ENCODE data around the gene USH1C. TPM values are rescaled to one million over a fixed set of nuclear protein-coding genes. Genes with fewer than 3 reads are reported as not detected.

The USH1C gene
- total and polyA plus RNA-seq, 2 of the 13 experiments (the other 11 are each of a cell fraction or from before 2014, with no cell fraction given): not detected

DNA sequence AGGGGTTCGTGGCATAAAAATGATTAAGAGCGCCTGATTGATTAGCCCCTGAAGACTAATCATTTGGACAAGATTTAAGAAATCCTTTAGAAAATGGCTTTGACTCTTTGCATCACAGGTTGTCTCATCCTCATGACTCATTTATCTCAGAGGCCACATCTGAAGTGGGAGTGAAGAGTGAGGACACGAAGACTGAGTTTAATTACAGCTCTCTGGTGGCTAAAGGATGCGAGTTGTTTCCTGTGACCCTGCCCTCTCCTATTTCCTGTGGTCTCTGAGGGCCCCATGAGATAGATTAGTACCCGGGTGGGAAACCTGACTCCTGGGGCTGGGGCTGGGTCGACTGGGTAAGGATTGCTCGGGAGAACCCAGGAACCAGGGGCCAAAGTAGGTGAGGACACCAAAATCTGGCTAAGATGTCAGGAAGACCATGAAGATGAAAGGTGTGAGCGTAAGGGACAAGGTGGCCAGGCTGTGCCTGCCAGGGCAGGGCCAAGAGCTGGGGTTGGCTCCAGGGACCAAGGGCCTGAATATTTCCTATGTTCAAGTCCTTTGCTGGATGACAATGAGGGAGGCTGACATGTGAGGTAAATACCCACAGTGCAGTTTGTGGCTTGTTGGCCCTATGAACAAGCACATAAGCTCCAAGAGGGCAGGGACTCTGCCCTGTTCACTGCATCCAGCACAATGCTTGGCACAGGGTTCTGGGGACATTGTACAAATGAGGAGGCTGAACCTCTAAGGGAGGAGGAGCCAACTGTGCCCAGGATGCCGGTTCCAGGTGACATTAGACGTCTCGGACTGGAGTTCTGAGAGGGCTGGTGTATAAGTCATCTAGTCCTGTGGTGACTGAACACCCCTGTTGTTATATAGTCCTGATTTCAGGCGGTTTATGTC lies 6.5 kb upstream of the USH1C start:
- in situ Hi-C loops (cut with HindIII; ENCODE audit: extremely low pct_ligation_motif_present, low pct_unique_long_range_greater_than_20kb) (no loop called here), intact Hi-C loops (cut with micrococcal nuclease; ENCODE audit: unreplicated experiment) (no loop called here)
- ChIA-PET POLR2A (no interaction called here), CTCF (ENCODE audit: low intra/inter-chr PET ratio, low total read pairs) (no interaction called here)
- Histone ChIP-seq H3K9ac (ENCODE audit: insufficient read depth, low read depth, low read length) (no peak overlapping the region), H4K20me1 (ENCODE audit: insufficient read depth, low read length) (no peaks in the 10 kb centered on the region), H3K79me2 (ENCODE audit: insufficient read depth, low read length) (no peaks in the 10 kb centered on the region), H3K9me3 (ENCODE audit: low read length) (no peaks in the 10 kb centered on the region), H3K27ac (ENCODE audit: extremely low read length, insufficient read depth, low read length) (no peak overlapping the region), H3K4me1 (ENCODE audit: insufficient read depth, low read length) (no peaks in the 10 kb centered on the region), H3K4me2 (ENCODE audit: low read depth, low read length) (no peak overlapping the region), H3K36me3 (replicated peaks in 1 of 2; ENCODE audit: control insufficient read depth in 1 of 2, insufficient read depth in 2 of 2, low read length in 2 of 2) (no peaks in the 10 kb centered on the region), H3K4me3 (replicated peaks in 1 of 3; ENCODE audit: insufficient read depth in 1 of 3, low read depth in 2 of 3, low read length in 3 of 3) (no peak overlapping the region), H3K27me3 (ENCODE audit: control insufficient read depth in 1 of 2, insufficient read depth in 2 of 2, low read length in 2 of 2) (peaks cover 3 to 17% of the 10 kb centered on the region in 2 experiments; a peak in 3 of 5 replicates), H2AFZ (ENCODE audit: low read length) (no peak overlapping the region)
- WGBS (ENCODE audit: low lambda C conversion rate): 13% methylated on average over 12 of the region's 12 CpGs
- TF ChIP-seq GFI1 (CRISPR knock-in tag; IDR thresholded peaks at IDR 0.05; ENCODE audit: borderline replicate concordance) (no peak), AKAP8 (CRISPR knock-in tag; IDR thresholded peaks at IDR 0.05) (no peak), ZNF570 (CRISPR knock-in tag; IDR thresholded peaks at IDR 0.05; ENCODE audit: borderline replicate concordance) (no peak), ZKSCAN8 (CRISPR knock-in tag; IDR thresholded peaks at IDR 0.05; ENCODE audit: borderline replicate concordance) (no peak), SRSF1 (optimal IDR thresholded peaks at IDR 0.05; ENCODE audit: low read depth, low read length) (no peak), PTBP1 (IDR thresholded peaks at IDR 0.05; ENCODE audit: low read depth, low read length, poor library complexity, severe bottlenecking) (no peak), ZSCAN9 (CRISPR knock-in tag; IDR thresholded peaks at IDR 0.05; ENCODE audit: borderline replicate concordance) (no peak)
- no peak for ATAC-seq
- DNase-seq (ENCODE audit: low spot score): no peak
- no peak for FAIRE-seq
- no TSS peak for BruUV-seq (replicated peaks)

- no peak overlapping the region for H3K9ac ChIP-seq (ENCODE audit: insufficient read depth, low read depth, low read length)
- H4K20me1 ChIP-seq (ENCODE audit: insufficient read depth, low read length): no peaks in the 10 kb centered on the region
- no peak overlapping the region for H3K4me3 ChIP-seq (replicated peaks in 1 of 3; ENCODE audit: insufficient read depth in 1 of 3, low read depth in 2 of 3, low read length in 3 of 3)
- BruUV-seq (replicated peaks): no TSS peak
- ChIA-PET CTCF (ENCODE audit: low intra/inter-chr PET ratio, low total read pairs) (no interaction called here), POLR2A (no interaction called here)
- H3K79me2 ChIP-seq (ENCODE audit: insufficient read depth, low read length): no peaks in the 10 kb centered on the region
- H3K36me3 ChIP-seq (replicated peaks in 1 of 2; ENCODE audit: control insufficient read depth in 1 of 2, insufficient read depth in 2 of 2, low read length in 2 of 2): no peaks in the 10 kb centered on the region
- in situ Hi-C loops (cut with HindIII; ENCODE audit: extremely low pct_ligation_motif_present, low pct_unique_long_range_greater_than_20kb): no loop called here
- FAIRE-seq (no peak), ATAC-seq (no peak), DNase-seq (ENCODE audit: low spot score) (no peak)
- 51% methylated on average over 6 of the region's 6 CpGs for WGBS (ENCODE audit: low lambda C conversion rate)
- no peak overlapping the region for H3K27ac ChIP-seq (ENCODE audit: extremely low read length, insufficient read depth, low read length)
- TF ChIP-seq RARA (CRISPR knock-in tag; IDR thresholded peaks at IDR 0.05): no peak
- no peak for TF ChIP-seq LCORL (IDR thresholded peaks at IDR 0.05)
- TF ChIP-seq LCORL (CRISPR knock-in tag; IDR thresholded peaks at IDR 0.05): no peak
- no peak for TF ChIP-seq ZFP91 (CRISPR knock-in tag; IDR thresholded peaks at IDR 0.05; ENCODE audit: borderline replicate concordance)
- no peak for TF ChIP-seq SIX1 (CRISPR knock-in tag; IDR thresholded peaks at IDR 0.05; ENCODE audit: borderline replicate concordance)
- TF ChIP-seq NFE2L2 (IDR thresholded peaks at IDR 0.05; ENCODE audit: low read length): no peak
- H3K9me3 ChIP-seq (ENCODE audit: low read length): no peaks in the 10 kb centered on the region
- H3K4me1 ChIP-seq (ENCODE audit: insufficient read depth, low read length): no peaks in the 10 kb centered on the region
- no peak overlapping the region for H2AFZ ChIP-seq (ENCODE audit: low read length)
- intact Hi-C loops (cut with micrococcal nuclease; ENCODE audit: unreplicated experiment): no loop called here
- no peak overlapping the region for H3K4me2 ChIP-seq (ENCODE audit: low read depth, low read length)
- H3K27me3 ChIP-seq (ENCODE audit: control insufficient read depth in 1 of 2, insufficient read depth in 2 of 2, low read length in 2 of 2): peaks cover 2 to 17% of the 10 kb centered on the region in 2 experiments; a peak in 2 of 5 replicates
These were observed 4.2 kb upstream of the USH1C start for GRCh38 chr11:17548444-17548843.
